GM21737 (cell line): ENCODE results near the gene C2.
"Not testable (repeated sequence)": the region's sequence is repeated elsewhere in the genome, so short reads cannot be mapped to it uniquely, and the experiment has no call there.

Experiments
- ATAC-seq: cut with Tn5 transposase; IDR thresholded peaks from one replicate; pipeline ENCODE4 v1.9.1; 2021; ENCODE audit warnings: mild to moderate bottlenecking, moderate library complexity; ENCODE audit not compliant: unreplicated experiment

Gene C2

GRCh38 chr6:31972709-31973350 lies 45.3 kb downstream of the C2 start:
- no peak for ATAC-seq

GRCh38 chr6:31976065-31976464 lies 48.5 kb downstream of the C2 start:
- ATAC-seq: not testable (repeated sequence)

GRCh38 chr6:31977816-31978431 lies 50.4 kb downstream of the C2 start:
- ATAC-seq: no peak

- ATAC-seq: no peak
These were observed 51.3 kb downstream of the C2 start for GRCh38 chr6:31978831-31979230.

- ATAC-seq: no peak
These were observed 51.9 kb downstream of the C2 start for GRCh38 chr6:31979238-31979898.

GRCh38 chr6:31980195-31980876 lies 52.8 kb downstream of the C2 start:
- ATAC-seq: not testable (repeated sequence)

GRCh38 chr6:31980998-31981397 lies 53.5 kb downstream of the C2 start:
- not testable (repeated sequence) for ATAC-seq

- not testable (repeated sequence) for ATAC-seq
These were observed 54.2 kb downstream of the C2 start, which contains the start of gene C4A for GRCh38 chr6:31981744-31982143. TSS of gene C4A (plus strand) at chr6:31982057. CDS start at chr6:31982108, 51 bp downstream.

GRCh38 chr6:31989363-31989762 lies 61.8 kb downstream of the C2 start:
- not testable (repeated sequence) for ATAC-seq

- ATAC-seq: not testable (repeated sequence)
These were observed 66.9 kb downstream of the C2 start for GRCh38 chr6:31994421-31994820.
